BJ (cell line): ENCODE results near the gene SLC39A13. TPM values are rescaled to one million over a fixed set of nuclear protein-coding genes. Genes with fewer than 3 reads are reported as not detected.

ENCODE experiments used
- CTCF ChIA-PET: fragments of 350-600 bp; formaldehyde crosslinking; extraction: SDS; loops from one replicate; lab custom pipeline; 2021; ENCODE audit warnings: antibody characterized with exemption, inconsistent platforms; lab: Yijun Ruan, JAX
- POLR2A ChIA-PET: fragments of 300-600 bp; sonication (Branson Sonifier 250); formaldehyde crosslinking; extraction: SDS; loops from one replicate; lab custom pipeline; 2021; ENCODE audit warnings: antibody characterized with exemption; lab: Charles Lee
- DNase-seq: peaks from one replicate; pipeline ENCODE4 v3.0.0-alpha.2; 2011; ENCODE audit warnings: low read depth
- H3K27me3 ChIP-seq: 2 replicates; pipeline ENCODE4 v1.6.0; 2011; ENCODE audit warnings: low read length; ENCODE audit not compliant: control insufficient read depth, insufficient read depth
- H3K36me3 ChIP-seq: 2 replicates; pipeline ENCODE4 v1.5.1; 2011; ENCODE audit warnings: low read length; ENCODE audit not compliant: control insufficient read depth, insufficient read depth
- H3K4me3 ChIP-seq: 2 replicates; pipeline ENCODE4 v1.5.1; 2011; ENCODE audit warnings: low read depth, mild to moderate bottlenecking, control low read depth, low read length
- CTCF ChIP-seq: IDR thresholded peaks from 2 replicates; pipeline ENCODE4 v1.5.1; 2011; ENCODE audit warnings: low read depth, mild to moderate bottlenecking, control low read depth, inconsistent platforms, low read length, moderate library complexity; ENCODE audit not compliant: insufficient read depth
- polyA plus RNA-seq: library from polyadenylated mRNA; depleted of rRNA; stranded (reverse); fragments of >200 nt; gene quantifications from 2 replicates; pipeline ENCODE4 v1.2.3, GENCODE V29; 2011

The SLC39A13 gene
- polyA plus RNA-seq, 1 experiment: 108 TPM

- ChIA-PET POLR2A (no interaction called here), CTCF (interaction anchor here (0.7 to 3.9 kb wide), 40 partner anchors 9 to 478 kb away, joined by 3 to 52 read pairs (median 4); partner anchors contain the start of genes RAPSN and SLC39A13)
- Histone ChIP-seq H3K36me3 (no peaks in the 10 kb centered on the region), H3K4me3 (no peak overlapping the region), H3K27me3 (no peaks in the 10 kb centered on the region)
- no peak for DNase-seq
- no peak for TF ChIP-seq CTCF
Observed at GRCh38 chr11:47374720-47375019, 33.7 kb upstream of the SLC39A13 start.

- TF ChIP-seq CTCF: no peak
- H3K27me3 ChIP-seq: no peaks in the 10 kb centered on the region
- DNase-seq: no peak
- no peaks in the 10 kb centered on the region for H3K36me3 ChIP-seq
- ChIA-PET CTCF (interaction anchor here (0.8 to 3.9 kb wide), 13 partner anchors 8 to 242 kb away, joined by 3 to 52 read pairs (median 11); partner anchors contain the start of gene SLC39A13), POLR2A (no interaction called here)
- H3K4me3 ChIP-seq: no peak overlapping the region
Observed at GRCh38 chr11:47375020-47375419, 33.4 kb upstream of the SLC39A13 start.

- no peaks in the 10 kb centered on the region for H3K27me3 ChIP-seq
- no peak for TF ChIP-seq CTCF
- no peak for DNase-seq
- CTCF ChIA-PET: interaction anchor here (3.6 to 3.7 kb wide), 2 partner anchors 17 to 35 kb away, joined by 32 to 37 read pairs; partner anchors contain the start of gene SLC39A13
- H3K36me3 ChIP-seq: no peaks in the 10 kb centered on the region
- no peak overlapping the region for H3K4me3 ChIP-seq
- POLR2A ChIA-PET: no interaction called here
Observed at GRCh38 chr11:47375546-47376085, 32.8 kb upstream of the SLC39A13 start.

GRCh38 chr11:47376107-47376524 lies 32.3 kb upstream of the SLC39A13 start:
- no peak for DNase-seq
- H3K4me3 ChIP-seq: no peak overlapping the region
- no peaks in the 10 kb centered on the region for H3K36me3 ChIP-seq
- no peak for TF ChIP-seq CTCF
- ChIA-PET CTCF (no interaction called here), POLR2A (no interaction called here)
- H3K27me3 ChIP-seq: no peaks in the 10 kb centered on the region

- 0 out of 2 replicates have a peak, but pooled peaks have one; percentile 3 for TF ChIP-seq CTCF
- POLR2A ChIA-PET: no interaction called here
- CTCF ChIA-PET: interaction anchor here (0.6 kb wide), 1 partner anchor 23 kb away, joined by 3 read pairs; no protein-coding TSS in a partner anchor
Observed at GRCh38 chr11:47376525-47377371, 31.6 kb upstream of the SLC39A13 start.

More at GRCh38 chr11:47376525-47377371, 31.6 kb upstream of the SLC39A13 start:
- no peaks in the 10 kb centered on the region for H3K27me3 ChIP-seq
- DNase-seq: no peak
- H3K36me3 ChIP-seq: no peaks in the 10 kb centered on the region
- no peak overlapping the region for H3K4me3 ChIP-seq
